ENCODE results near the gene ZKSCAN2. TPM values are rescaled to one million over a fixed set of nuclear protein-coding genes. Genes with fewer than 3 reads are reported as not detected.

ZKSCAN2 gene
- total RNA-seq, 1 donor from 2014 or later: 10.3 TPM

GRCh38 chr16:25257956-25258860, 563 bp upstream of the ZKSCAN2 start:
- Mint-ChIP-seq H3K27ac (peak overlapping the region; percentile 93), H3K9me3 (no peaks in the 10 kb centered on the region), H3K27me3 (no peaks in the 10 kb centered on the region), H3K4me1 (peaks cover 50% of the 10 kb centered on the region), H3K36me3 (ENCODE audit: low read depth) (peaks cover 26% of the 10 kb centered on the region), H3K4me3 (peak overlapping the region; percentile 95)
- DNase-seq (peak; percentile 75), ATAC-seq (ENCODE audit: low read depth) (peak; percentile 37)
- intact Hi-C loops (cut with micrococcal nuclease): loop anchor here (1.0 to 2.0 kb wide), 3 partner anchors 147 to 719 kb away; partner anchors contain the start of genes LCMT1, RBBP6 and TNRC6A
- CTCF ChIA-PET: no interaction called here
- TF ChIP-seq, protein P1, sequence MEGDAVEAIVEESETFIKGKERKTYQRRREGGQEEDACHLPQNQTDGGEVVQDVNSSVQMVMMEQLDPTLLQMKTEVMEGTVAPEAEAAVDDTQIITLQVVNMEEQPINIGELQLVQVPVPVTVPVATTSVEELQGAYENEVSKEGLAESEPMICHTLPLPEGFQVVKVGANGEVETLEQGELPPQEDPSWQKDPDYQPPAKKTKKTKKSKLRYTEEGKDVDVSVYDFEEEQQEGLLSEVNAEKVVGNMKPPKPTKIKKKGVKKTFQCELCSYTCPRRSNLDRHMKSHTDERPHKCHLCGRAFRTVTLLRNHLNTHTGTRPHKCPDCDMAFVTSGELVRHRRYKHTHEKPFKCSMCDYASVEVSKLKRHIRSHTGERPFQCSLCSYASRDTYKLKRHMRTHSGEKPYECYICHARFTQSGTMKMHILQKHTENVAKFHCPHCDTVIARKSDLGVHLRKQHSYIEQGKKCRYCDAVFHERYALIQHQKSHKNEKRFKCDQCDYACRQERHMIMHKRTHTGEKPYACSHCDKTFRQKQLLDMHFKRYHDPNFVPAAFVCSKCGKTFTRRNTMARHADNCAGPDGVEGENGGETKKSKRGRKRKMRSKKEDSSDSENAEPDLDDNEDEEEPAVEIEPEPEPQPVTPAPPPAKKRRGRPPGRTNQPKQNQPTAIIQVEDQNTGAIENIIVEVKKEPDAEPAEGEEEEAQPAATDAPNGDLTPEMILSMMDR (IDR thresholded peaks at IDR 0.05): no peak
- POLR2A ChIA-PET: interaction anchor here (0.6 to 1.3 kb wide), 4 partner anchors 25 to 1852 kb away, joined by 3 to 7 read pairs (median 4); no protein-coding TSS in a partner anchor

GRCh38 chr16:25256695-25257469, 763 bp downstream of the ZKSCAN2 start:
- Mint-ChIP-seq H3K36me3 (ENCODE audit: low read depth) (peaks cover 26% of the 10 kb centered on the region), H3K27ac (peak overlapping the region; percentile 87)
- intact Hi-C loops (cut with micrococcal nuclease): loop anchor here (1.0 to 2.0 kb wide), 3 partner anchors 146 to 718 kb away; partner anchors contain the start of genes LCMT1, RBBP6 and TNRC6A

GRCh38 chr16:25253322-25253721, 4.3 kb downstream of the ZKSCAN2 start:
- TF ChIP-seq, protein P1 (IDR thresholded peaks at IDR 0.05): no peak
- DNase-seq (no peak), ATAC-seq (ENCODE audit: low read depth) (no peak)
- Mint-ChIP-seq H3K9me3 (no peaks in the 10 kb centered on the region), H3K36me3 (ENCODE audit: low read depth) (peaks cover 40% of the 10 kb centered on the region), H3K27ac (no peak overlapping the region), H3K27me3 (no peaks in the 10 kb centered on the region), H3K4me1 (peaks cover 22% of the 10 kb centered on the region), H3K4me3 (no peak overlapping the region)
- ChIA-PET CTCF (no interaction called here), POLR2A (no interaction called here)
- intact Hi-C loops (cut with micrococcal nuclease): no loop called here

More at GRCh38 chr16:25256695-25257469, 763 bp downstream of the ZKSCAN2 start:
- Mint-ChIP-seq H3K4me1 (peaks cover 46% of the 10 kb centered on the region), H3K9me3 (no peaks in the 10 kb centered on the region), H3K4me3 (peak overlapping the region; percentile 95), H3K27me3 (no peaks in the 10 kb centered on the region)
- ATAC-seq (ENCODE audit: low read depth) (no peak), DNase-seq (no peak)
- POLR2A ChIA-PET: interaction anchor here (0.6 to 1.3 kb wide), 2 partner anchors 222 to 277 kb away, joined by 3 to 7 read pairs; no protein-coding TSS in a partner anchor
- CTCF ChIA-PET: no interaction called here
- TF ChIP-seq, protein P1 (IDR thresholded peaks at IDR 0.05): no peak

DNA sequence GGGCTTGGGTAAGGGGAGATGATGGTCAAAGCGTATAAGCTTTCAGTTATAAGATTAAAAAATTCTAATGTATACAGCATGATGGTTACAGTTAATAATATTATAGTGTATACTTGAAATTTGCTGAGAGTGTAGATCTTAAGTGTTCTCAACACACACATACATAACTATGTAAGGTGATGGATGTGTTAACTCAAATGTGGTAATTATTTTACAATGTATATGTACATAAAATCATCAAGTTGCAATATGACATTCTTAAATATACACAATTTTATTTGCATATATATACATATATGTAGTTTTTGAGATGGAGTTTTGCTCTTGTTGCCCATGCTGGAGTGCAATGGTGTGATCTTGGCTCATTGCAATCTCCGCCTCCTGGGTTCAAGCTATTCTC, 7.2 kb downstream of the ZKSCAN2 start:
- ATAC-seq (ENCODE audit: low read depth) (no peak), DNase-seq (no peak)
- ChIA-PET CTCF (no interaction called here), POLR2A (no interaction called here)
- no peaks in the 10 kb centered on the region for H3K27me3 Mint-ChIP-seq
- no peak overlapping the region for H3K27ac Mint-ChIP-seq
- no peak overlapping the region for H3K4me3 Mint-ChIP-seq
- H3K9me3 Mint-ChIP-seq: no peaks in the 10 kb centered on the region
- H3K36me3 Mint-ChIP-seq (ENCODE audit: low read depth): peaks cover 58% of the 10 kb centered on the region
- no peaks in the 10 kb centered on the region for H3K4me1 Mint-ChIP-seq
- intact Hi-C loops (cut with micrococcal nuclease): no loop called here
- TF ChIP-seq, protein P1 (IDR thresholded peaks at IDR 0.05): no peak

Data from activated B cell treated with CpG ODN at 0.5 μM for 24 hours (primary cell).